HFF-Myc (cell line): ENCODE measurements around the gene AHNAK.
A peak's percentile ranks its signal among the peaks of the same experiment; 100 is the strongest.
"Not testable (repeated sequence)": the region's sequence is repeated elsewhere in the genome, so short reads cannot be mapped to it uniquely, and the experiment has no call there.

Source experiments
- DNase-seq: peaks from one replicate; pipeline ENCODE4 v3.0.0-alpha.2; 2011; ENCODE audit warnings: low read depth; ENCODE audit errors: extremely low read depth
- H3K4me3 ChIP-seq: replicated peaks from 2 replicates; pipeline ENCODE4 v1.5.1; 2011; ENCODE audit warnings: low read depth, mild to moderate bottlenecking, control low read depth, low read length
- TF ChIP-seq, protein P1 (sequence below): IDR thresholded peaks from 2 replicates; pipeline ENCODE4 v1.5.1; 2012; ENCODE audit warnings: mild to moderate bottlenecking, low read depth, low read length, control low read depth; ENCODE audit errors: missing control alignments

The AHNAK gene

DNA sequence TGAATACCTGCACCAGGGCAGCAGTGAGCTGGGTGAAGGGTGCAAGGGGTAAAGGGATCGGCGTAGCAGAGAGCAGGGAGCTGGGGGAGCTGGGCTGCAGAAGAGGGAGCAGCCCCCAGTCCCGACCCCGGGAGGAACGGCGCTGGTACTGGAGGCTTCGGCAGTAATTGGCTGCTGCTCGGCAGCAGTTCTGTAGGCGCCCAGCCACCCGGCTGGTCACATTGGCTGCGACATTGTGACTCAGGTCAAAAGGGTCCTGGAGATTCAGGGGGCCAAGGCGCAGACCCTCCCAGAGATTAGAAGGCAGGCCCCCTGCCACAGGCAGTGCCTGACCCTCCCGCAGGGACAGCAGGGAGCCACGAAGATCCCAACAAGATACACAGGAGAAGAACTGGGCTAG is 29.2 kb upstream of the AHNAK start:
- DNase-seq, result no peak

DNA sequence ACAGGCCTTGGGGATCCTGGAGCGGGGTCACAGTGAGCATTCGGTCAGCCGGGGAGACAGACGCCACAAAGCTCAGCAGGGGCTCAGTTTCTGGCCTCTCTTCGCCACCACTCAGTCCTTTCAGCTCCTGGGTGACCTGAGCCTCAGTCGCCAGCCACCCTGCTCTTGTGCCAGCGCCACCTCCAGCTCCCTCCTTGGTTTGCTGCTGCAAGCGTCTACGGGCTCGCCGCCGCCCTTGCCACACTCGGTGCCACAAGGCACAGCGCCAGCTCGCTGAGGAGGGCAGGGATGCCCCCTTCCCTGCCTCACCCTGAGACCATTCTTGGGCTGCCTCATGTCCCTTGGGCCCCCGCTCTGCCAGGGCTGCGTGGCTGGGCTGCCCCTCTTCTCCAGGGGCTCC is 28.6 kb upstream of the AHNAK start:
- peak overlapping the region; percentile 100 for H3K4me3 ChIP-seq
- TF ChIP-seq, protein P1, sequence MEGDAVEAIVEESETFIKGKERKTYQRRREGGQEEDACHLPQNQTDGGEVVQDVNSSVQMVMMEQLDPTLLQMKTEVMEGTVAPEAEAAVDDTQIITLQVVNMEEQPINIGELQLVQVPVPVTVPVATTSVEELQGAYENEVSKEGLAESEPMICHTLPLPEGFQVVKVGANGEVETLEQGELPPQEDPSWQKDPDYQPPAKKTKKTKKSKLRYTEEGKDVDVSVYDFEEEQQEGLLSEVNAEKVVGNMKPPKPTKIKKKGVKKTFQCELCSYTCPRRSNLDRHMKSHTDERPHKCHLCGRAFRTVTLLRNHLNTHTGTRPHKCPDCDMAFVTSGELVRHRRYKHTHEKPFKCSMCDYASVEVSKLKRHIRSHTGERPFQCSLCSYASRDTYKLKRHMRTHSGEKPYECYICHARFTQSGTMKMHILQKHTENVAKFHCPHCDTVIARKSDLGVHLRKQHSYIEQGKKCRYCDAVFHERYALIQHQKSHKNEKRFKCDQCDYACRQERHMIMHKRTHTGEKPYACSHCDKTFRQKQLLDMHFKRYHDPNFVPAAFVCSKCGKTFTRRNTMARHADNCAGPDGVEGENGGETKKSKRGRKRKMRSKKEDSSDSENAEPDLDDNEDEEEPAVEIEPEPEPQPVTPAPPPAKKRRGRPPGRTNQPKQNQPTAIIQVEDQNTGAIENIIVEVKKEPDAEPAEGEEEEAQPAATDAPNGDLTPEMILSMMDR, result no peak

More for the DNA sequence above, 29.2 kb upstream of the AHNAK start:
- H3K4me3 ChIP-seq, result peak overlapping the region; percentile 100; the same call in 1 of the 2 replicates
- TF ChIP-seq, protein P1, result no peak

DNA sequence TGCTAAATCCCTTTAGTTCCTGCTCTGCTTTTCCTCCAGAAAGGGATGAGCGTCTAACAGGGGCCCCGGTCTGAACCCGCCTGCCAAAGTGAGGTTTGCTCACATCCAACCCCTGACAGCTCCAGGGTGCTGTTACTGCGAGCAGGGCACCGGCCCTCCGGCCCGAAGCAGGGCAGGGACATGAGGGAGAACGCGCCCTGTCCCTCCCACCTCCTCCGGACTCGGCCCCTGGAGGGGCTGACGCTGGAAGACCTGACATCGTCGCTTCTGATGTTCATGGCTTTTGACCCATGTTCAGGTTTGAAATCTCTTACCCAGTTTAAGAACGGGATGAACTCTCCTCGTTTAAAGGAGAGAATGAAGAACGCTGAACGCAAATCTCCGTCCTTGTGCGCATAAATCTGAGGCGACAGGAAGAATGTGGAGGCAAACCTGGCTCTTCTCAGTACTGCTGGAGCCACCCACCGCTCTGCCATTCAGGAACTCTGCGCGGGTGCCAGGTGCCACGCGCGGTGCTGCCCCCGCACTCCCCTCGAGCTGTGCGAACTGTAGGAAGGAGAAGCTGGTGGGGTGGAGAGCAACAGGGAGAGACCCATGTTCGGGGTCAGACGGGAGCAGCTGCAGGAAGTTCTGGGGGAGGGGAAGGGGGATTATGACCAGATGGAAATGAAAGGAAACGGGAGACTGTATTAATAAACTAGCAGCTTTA is 27.9 kb upstream of the AHNAK start:
- TF ChIP-seq, protein P1, result no peak
- DNase-seq, result no peak

More for the DNA sequence above, 28.6 kb upstream of the AHNAK start:
- DNase-seq, result no peak

DNA sequence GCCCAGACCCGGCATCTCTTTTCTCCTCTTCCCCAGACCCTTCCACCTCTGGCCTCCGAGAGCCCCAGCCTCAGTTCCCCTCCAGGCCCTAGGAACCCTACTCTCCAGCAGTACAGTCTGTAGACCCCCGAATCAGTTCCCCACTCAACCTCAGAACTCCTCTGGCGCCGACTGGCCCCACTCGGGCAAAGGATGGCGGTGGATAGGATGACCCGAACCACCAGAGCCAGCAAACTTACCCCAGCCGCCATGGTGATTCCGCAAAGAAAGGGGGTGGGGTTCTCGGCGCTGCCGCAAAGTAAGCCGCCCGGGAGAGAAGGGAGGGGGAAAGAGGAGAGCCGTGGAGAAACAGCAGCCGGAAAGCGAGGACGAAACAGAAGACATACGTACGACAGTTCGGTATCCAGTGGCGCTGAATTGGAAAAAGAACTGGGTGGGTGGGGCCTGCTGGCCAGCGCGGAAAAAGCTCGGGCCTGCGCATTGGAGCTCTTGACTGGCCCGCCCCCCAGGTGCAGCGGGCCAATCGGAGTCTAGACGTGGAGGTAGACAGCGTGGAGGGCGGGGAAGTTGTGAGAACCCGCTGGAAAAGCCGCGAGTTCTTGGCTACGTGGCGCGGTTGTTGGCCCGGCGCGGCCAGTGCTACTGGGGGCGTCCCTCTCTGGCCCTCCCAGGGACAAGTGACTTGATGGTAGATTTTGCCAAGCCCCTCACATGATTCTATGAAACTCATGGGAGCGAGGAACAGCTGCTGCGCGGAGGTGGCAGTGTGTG is 27.2 kb upstream of the AHNAK start, which contains the start of gene EEF1G:
EEF1G (minus strand) TSS at position 300 of the 771 bp plus-strand sequence; CDS start at position 251, 49 bp downstream.
- peak; percentile 100 for DNase-seq
- TF ChIP-seq, protein P1, result no peak
- peak within 1 kb of the TSS; percentile 100 for H3K4me3 ChIP-seq

More for the DNA sequence above, 27.9 kb upstream of the AHNAK start:
- peak overlapping the region; percentile 100 for H3K4me3 ChIP-seq

DNA sequence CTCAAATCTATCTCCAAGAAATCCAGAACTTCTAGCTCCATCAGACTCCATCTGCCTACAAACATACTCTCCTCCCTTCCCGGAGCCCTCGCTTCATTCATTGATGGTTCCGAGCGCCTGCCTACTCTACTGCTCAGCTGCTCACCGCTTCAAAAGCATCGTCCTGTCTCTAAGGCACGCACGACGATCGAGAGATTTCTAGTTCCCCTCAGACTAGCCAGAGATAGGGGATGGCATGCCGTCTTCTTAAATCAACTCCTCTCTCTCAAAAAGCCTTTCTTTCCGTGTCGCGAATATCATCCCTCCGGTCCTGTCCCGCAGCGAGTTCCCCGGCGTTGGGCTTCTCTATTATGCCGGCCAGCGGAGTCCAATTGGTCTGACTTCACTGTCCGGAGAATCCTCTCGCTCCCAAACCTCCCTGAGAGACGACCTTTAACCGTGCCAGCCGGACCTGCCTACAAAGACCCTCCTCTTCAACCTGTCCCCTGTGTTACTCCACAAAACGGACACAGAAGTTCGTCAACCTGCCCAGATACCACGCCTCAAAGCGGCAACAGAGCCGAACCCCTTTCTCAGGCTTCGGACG is 26.5 kb upstream of the AHNAK start:
- TF ChIP-seq, protein P1, result no peak
- no peak for DNase-seq
- peak overlapping the region; percentile 100 for H3K4me3 ChIP-seq

DNA sequence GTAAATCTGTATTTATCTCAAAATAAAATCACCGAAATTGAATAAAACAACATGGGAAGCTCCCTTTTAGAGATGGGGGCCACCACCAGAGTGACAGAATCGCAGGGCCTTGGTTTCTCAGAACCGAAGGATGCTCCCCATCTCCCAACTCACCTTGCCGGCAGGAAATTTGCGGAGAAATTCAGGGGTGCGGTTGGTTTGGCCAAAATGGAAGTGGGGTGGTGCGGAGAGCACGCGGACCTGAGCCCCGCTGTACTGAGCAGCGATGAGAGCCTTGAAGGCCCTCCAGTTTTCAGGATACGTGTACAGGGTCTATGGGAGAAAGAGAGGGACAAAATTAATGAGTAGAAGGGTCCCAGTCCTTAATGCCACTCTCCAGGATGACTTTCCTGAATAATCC is 25.8 kb upstream of the AHNAK start:
- TF ChIP-seq, protein P1, result no peak
- peak overlapping the region; percentile 100 for H3K4me3 ChIP-seq
- no peak for DNase-seq

DNA sequence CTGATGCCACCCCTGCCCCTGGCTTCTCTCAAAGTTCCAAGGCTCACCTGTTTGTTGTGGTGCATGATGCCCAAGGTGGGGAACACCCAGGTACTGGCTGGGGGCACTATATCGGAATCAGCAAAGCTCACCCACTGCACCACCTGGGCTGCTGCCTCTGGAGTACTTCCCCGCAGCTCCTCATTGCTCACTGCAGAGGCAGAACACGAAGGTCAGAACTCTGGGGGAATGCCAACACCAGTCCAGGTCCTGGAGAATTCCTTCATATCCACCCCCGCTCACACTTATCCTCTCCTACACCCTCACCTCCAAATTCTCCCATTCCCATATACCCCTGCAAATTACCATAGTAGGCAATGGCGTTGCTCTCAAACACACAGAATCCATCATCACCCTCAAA is 24.9 kb upstream of the AHNAK start:
- peak overlapping the region; percentile 100 for H3K4me3 ChIP-seq

DNA sequence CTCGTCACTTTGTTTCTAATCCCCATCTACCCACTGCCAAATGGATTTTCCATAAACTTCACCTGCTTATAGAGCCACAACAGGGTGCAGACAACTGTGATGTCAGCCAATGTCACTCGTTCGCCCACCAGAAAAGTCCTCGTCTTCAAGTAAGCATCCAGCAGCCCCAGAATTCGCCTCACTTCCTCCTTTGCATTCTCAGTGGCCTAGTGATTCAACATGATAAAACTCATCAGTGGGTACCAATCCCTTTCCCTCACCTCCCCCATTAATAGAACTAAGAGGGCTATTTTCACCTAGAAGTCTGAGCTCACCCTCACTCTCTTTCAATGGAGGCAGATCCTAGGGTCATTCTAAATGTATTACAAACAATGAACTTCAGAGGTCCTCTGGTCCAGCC is 24.3 kb upstream of the AHNAK start:
- DNase-seq, result not testable (repeated sequence)
- peak overlapping the region; percentile 100 for H3K4me3 ChIP-seq

More for the DNA sequence above, 24.9 kb upstream of the AHNAK start:
- DNase-seq, result not testable (repeated sequence)
